OCI-LY3 (cell line): ENCODE measurements around the gene TEX14.

Experiments used
- CTCF ChIP-seq: fragments of 200-600, 300-600 bp; sonication (generic); IDR thresholded peaks from 2 replicates; pipeline ENCODE4 v1.5.1; 2014; ENCODE audit warnings: antibody characterized with exemption, low read length, low read depth
- EZH2phosphoT487 ChIP-seq: fragments of 200-600 bp; shearing (Covaris generic); IDR thresholded peaks from 2 replicates; pipeline ENCODE4 v1.6.1; 2018; ENCODE audit warnings: antibody characterized with exemption, mixed run types, low read depth

GRCh38 chr17:58632324-58633314 lies 59.2 kb downstream of the TEX14 start:
- no peak for TF ChIP-seq CTCF
- no peak for TF ChIP-seq EZH2phosphoT487
